ENCODE results near the gene IQGAP3.

Gene IQGAP3

GRCh38 chr1:156546267-156546666 is 26.1 kb downstream of the IQGAP3 start:
- Histone ChIP-seq H3K9me3 (no peaks in the 10 kb centered on the region), H3K27me3 (no peaks in the 10 kb centered on the region), H3K4me3 (no peak overlapping the region), H3K4me1 (no peaks in the 10 kb centered on the region), H3K27ac (no peak overlapping the region), H3K36me3 (no peaks in the 10 kb centered on the region)
- no peak for DNase-seq
- intact Hi-C loops (cut with DNase I; ENCODE audit: low total_unique reads) = no loop called here
- TF ChIP-seq CTCF (IDR thresholded peaks at IDR 0.05) = no peak

GRCh38 chr1:156544592-156545102 is 27.7 kb downstream of the IQGAP3 start:
- TF ChIP-seq CTCF (IDR thresholded peaks at IDR 0.05) = no peak
- H3K9me3 ChIP-seq = no peaks in the 10 kb centered on the region
- no peak overlapping the region for H3K4me3 ChIP-seq
- intact Hi-C loops (cut with DNase I; ENCODE audit: low total_unique reads) = no loop called here
- no peaks in the 10 kb centered on the region for H3K27me3 ChIP-seq
- H3K4me1 ChIP-seq = no peaks in the 10 kb centered on the region
- peak in 1 of 2 donors; percentile 5 for DNase-seq
- no peak overlapping the region for H3K27ac ChIP-seq
- H3K36me3 ChIP-seq = no peaks in the 10 kb centered on the region

GRCh38 chr1:156543066-156543465 is 29.3 kb downstream of the IQGAP3 start:
- H3K27me3 ChIP-seq = no peaks in the 10 kb centered on the region
- DNase-seq = peak in 1 of 2 donors; percentile 21
- H3K9me3 ChIP-seq = no peaks in the 10 kb centered on the region
- intact Hi-C loops (cut with DNase I; ENCODE audit: low total_unique reads) = no loop called here
- no peak overlapping the region for H3K27ac ChIP-seq
- no peaks in the 10 kb centered on the region for H3K36me3 ChIP-seq
- no peak for TF ChIP-seq CTCF (IDR thresholded peaks at IDR 0.05)
- H3K4me3 ChIP-seq = no peak overlapping the region
- no peaks in the 10 kb centered on the region for H3K4me1 ChIP-seq

- intact Hi-C loops (cut with DNase I; ENCODE audit: low total_unique reads) = no loop called here
- no peak overlapping the region for H3K4me3 ChIP-seq
- H3K9me3 ChIP-seq = no peaks in the 10 kb centered on the region
- DNase-seq = no peak
- no peaks in the 10 kb centered on the region for H3K27me3 ChIP-seq
- no peak overlapping the region for H3K27ac ChIP-seq
- no peaks in the 10 kb centered on the region for H3K36me3 ChIP-seq
- no peaks in the 10 kb centered on the region for H3K4me1 ChIP-seq
- no peak for TF ChIP-seq CTCF (IDR thresholded peaks at IDR 0.05)
Measured at GRCh38 chr1:156540955-156541354, 31.4 kb downstream of the IQGAP3 start.

GRCh38 chr1:156539818-156540355 is 32.5 kb downstream of the IQGAP3 start:
- Histone ChIP-seq H3K4me1 (no peaks in the 10 kb centered on the region), H3K27ac (no peak overlapping the region), H3K27me3 (no peaks in the 10 kb centered on the region), H3K36me3 (no peaks in the 10 kb centered on the region), H3K9me3 (no peaks in the 10 kb centered on the region), H3K4me3 (no peak overlapping the region)
- intact Hi-C loops (cut with DNase I; ENCODE audit: low total_unique reads) = no loop called here
- TF ChIP-seq CTCF (IDR thresholded peaks at IDR 0.05) = no peak
- DNase-seq = no peak
